RWPE1 (cell line): ENCODE results near the gene MDK.

Experiments
- CTCF ChIA-PET: fragments of 350-600 bp; sonication (Branson Sonifier 250); formaldehyde crosslinking; extraction: SDS; loops from one replicate; lab custom pipeline; 2021; lab: Yijun Ruan, JAX
- POLR2A ChIA-PET: fragments of 400-600 bp; formaldehyde crosslinking; extraction: SDS; loops from one replicate; lab custom pipeline; 2020; ENCODE audit warnings: antibody characterized with exemption; ENCODE audit not compliant: low non-redundant PET; lab: Yijun Ruan, JAX
- DNase-seq: peaks from one replicate; pipeline ENCODE4 v3.0.0; 2012; ENCODE audit warnings: low spot score
- H3K27ac ChIP-seq: fragments of 450-650 bp; 2 replicates; pipeline ENCODE4 v1.5.1; 2017
- CTCF ChIP-seq: fragments of 450-650 bp; conservative IDR thresholded peaks from 2 replicates; pipeline ENCODE4 v1.5.1; 2017; ENCODE audit warnings: low read depth, mild to moderate bottlenecking

Gene MDK

DNA sequence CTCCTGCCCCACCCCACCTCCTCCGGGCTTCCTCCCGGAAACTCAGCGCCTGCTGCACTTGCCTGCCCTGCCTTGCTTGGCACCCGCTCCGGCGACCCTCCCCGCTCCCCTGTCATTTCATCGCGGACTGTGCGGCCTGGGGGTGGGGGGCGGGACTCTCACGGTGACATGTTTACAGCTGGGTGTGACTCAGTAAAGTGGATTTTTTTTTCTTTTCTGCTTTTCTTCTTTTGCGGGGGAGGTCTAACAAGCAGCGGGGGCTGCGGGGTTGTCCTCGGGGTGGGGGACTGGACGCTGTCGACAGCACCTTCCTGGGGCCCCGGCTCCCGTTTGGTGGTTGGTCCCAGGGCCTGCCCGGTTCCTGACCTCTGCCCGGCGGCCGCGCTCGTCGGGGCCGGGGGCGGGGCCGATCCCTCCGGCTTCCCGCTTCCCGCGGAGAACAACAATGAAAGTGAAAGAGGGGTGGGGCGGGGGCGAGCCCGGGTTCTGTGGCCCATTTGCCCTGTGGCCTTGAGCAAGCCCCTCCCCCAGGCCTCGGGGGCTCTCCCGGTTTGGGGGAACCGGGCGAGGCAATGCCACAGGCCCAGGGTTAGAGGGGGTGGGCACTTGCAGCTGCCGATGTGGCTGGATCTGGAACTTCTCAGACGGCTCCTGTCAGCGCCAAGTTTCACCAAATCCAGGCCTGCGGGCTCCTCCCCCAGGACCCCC, 975 bp upstream of the MDK start:
- DNase-seq, result peak; percentile 67
- CTCF ChIA-PET, result interaction anchor here (1.0 to 2.0 kb wide), 2 partner anchors 9 to 28 kb away, joined by 3 to 11 read pairs; no protein-coding TSS in a partner anchor
- peak overlapping the region; percentile 78 for H3K27ac ChIP-seq
- POLR2A ChIA-PET, result no interaction called here
- no peak for TF ChIP-seq CTCF

DNA sequence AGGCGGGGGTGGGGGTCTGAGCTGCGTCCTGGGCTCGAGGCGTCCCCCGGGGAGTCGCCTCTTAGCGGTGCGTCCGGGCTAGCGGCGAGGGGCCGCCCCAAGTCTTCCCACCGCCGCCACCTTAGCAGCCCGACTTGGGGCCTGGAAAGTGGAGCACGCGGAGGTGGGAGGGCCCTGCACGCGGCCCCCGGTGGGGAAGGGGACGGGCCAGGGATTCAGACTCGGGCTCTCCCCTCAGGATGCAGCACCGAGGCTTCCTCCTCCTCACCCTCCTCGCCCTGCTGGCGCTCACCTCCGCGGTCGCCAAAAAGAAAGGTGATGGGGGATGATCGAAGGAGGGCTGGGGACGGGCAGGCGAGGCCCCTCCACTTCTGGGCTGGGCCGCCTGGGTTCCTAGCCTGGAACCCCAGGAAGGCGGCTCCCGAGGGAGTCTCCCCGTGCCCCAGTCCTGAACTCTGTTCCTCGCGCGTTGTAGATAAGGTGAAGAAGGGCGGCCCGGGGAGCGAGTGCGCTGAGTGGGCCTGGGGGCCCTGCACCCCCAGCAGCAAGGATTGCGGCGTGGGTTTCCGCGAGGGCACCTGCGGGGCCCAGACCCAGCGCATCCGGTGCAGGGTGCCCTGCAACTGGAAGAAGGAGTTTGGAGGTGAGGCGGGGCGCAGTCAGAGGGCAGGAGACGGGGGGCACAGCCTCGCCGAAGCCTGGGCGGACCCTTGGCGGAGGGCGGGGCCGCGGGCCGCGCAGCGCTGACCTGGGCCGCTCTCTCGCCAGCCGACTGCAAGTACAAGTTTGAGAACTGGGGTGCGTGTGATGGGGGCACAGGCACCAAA, 563 bp downstream of the MDK start:
- peak overlapping the region; percentile 78 for H3K27ac ChIP-seq
- DNase-seq, result no peak
- no peak for TF ChIP-seq CTCF
- CTCF ChIA-PET, result interaction anchor here (0.6 to 2.4 kb wide), 3 partner anchors 134 to 351 kb away, joined by 3 to 7 read pairs (median 4); no protein-coding TSS in a partner anchor
- POLR2A ChIA-PET, result no interaction called here

DNA sequence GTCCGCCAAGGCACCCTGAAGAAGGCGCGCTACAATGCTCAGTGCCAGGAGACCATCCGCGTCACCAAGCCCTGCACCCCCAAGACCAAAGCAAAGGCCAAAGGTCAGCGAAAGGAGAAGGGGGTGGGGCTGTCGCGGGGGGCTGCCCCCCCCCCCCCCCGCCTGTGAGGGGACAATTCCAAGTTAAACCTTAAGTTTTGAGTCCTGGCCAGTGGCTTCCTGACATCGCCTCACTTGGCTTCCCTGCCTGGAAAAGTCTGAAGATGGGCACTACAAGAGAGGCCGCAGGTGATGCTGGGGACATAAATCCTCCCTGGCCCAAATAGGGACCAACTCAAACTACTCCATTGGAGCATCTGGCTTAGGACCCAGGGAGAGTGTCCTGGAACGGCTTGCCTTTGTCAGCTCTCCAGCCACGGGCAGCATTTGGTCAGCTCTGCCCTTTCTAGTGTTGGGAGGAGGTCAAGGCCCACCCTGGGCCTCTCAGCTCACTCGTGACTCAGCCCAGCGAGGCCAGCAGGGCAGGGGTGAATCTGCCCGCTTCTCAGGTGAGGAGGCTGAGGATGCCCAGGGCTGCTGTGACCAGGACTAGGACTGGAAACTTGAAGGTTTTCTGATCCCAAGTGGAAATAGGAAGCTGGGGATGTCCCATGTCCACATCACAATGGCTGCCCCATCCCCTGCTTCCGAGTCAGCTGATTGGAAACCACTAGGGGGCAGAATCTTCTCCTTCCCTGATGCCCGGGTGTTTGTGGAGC, 1.4 kb downstream of the MDK start:
- no peak for DNase-seq
- peak overlapping the region; percentile 78; the same call in 1 of the 2 replicates for H3K27ac ChIP-seq
- ChIA-PET POLR2A (interaction anchor here (0.6 kb wide), 1 partner anchor 45 kb away, joined by 7 read pairs; no protein-coding TSS in a partner anchor), CTCF (interaction anchor here (0.6 to 2.4 kb wide), 11 partner anchors 9 to 350 kb away, joined by 3 to 7 read pairs (median 4); no protein-coding TSS in a partner anchor)
- TF ChIP-seq CTCF, result peak; percentile 42

DNA sequence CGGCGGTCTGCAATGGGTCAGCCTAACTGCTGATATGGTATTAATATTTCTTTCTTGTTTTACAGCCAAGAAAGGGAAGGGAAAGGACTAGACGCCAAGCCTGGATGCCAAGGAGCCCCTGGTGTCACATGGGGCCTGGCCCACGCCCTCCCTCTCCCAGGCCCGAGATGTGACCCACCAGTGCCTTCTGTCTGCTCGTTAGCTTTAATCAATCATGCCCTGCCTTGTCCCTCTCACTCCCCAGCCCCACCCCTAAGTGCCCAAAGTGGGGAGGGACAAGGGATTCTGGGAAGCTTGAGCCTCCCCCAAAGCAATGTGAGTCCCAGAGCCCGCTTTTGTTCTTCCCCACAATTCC, 1.9 kb downstream of the MDK start:
- no peak overlapping the region for H3K27ac ChIP-seq
- ChIA-PET POLR2A (interaction anchor here (0.6 kb wide), 1 partner anchor 46 kb away, joined by 7 read pairs; no protein-coding TSS in a partner anchor), CTCF (interaction anchor here (0.5 to 2.4 kb wide), 10 partner anchors 9 to 930 kb away, joined by 3 to 7 read pairs (median 4); no protein-coding TSS in a partner anchor)
- no peak for DNase-seq
- TF ChIP-seq CTCF, result peak; percentile 16; the same call in 1 of the 2 replicates

DNA sequence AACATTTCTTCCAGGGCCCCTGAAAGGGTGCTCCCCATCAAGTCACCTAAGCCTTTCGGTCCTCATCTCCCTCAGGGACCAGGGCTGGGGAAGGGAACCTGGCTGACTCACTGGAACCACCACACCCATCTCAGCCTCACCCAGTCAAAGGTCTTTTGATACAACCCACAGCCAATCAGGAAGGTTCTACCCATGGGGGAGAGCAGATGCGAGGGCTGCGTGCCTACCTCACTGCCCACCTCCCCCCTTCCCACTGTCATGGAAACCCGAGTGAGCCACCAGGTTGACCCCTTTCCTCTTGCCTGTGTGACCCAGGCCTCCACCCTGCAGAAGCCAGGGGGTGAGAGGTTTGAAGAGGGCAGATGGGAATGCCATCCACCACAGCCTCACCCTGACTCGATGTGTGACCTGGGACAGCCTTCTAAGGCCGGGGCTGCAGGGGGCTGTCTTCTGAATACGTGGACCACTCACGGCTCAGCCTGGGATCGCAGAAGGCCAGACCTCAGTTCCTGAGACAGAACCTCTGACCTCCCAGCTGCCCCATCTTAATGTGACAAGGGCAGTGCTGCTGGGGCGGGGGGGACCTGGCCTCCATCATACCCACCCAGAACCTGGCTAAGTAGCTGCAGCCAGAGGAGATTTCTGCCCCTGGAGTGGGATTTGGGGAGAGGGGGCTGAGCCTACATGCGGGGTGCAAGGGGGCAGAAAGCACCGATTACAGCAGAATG, 2.7 kb downstream of the MDK start:
- TF ChIP-seq CTCF, result no peak
- POLR2A ChIA-PET, result no interaction called here
- CTCF ChIA-PET, result interaction anchor here (0.5 to 2.4 kb wide), 6 partner anchors 8 to 929 kb away, joined by 4 to 7 read pairs (median 5); no protein-coding TSS in a partner anchor
- H3K27ac ChIP-seq, result no peak overlapping the region
- peak; percentile 67 for DNase-seq
